Memory B cell (primary cell): Measurements from ENCODE around the gene FAAH.

Experiments used
- ATAC-seq: fragments of 150-1000 bp; cut with Tn5 transposase; 2 replicates; pipeline ENCODE4 v1.10.0; 2021; ENCODE audit warnings: low read depth, mild to moderate bottlenecking, moderate library complexity
- DNase-seq, 2 donors: peaks; one replicate each; pipeline ENCODE4 v3.0.0; 2022; ENCODE audit warnings: low spot score in 2 of 2
- H3K27ac Mint-ChIP-seq: one replicate; pipeline ENCODE4 v1.8.0; 2022; ENCODE audit warnings: mild to moderate bottlenecking, moderate library complexity, mixed read lengths
- H3K27me3 Mint-ChIP-seq: one replicate; pipeline ENCODE4 v1.8.0; 2022; ENCODE audit warnings: mixed read lengths
- H3K36me3 Mint-ChIP-seq: one replicate; pipeline ENCODE4 v1.8.0; 2022; ENCODE audit warnings: mild to moderate bottlenecking, mixed read lengths
- H3K4me1 Mint-ChIP-seq: one replicate; pipeline ENCODE4 v1.8.0; 2022; ENCODE audit warnings: mixed read lengths
- H3K4me3 Mint-ChIP-seq: one replicate; pipeline ENCODE4 v1.8.0; 2022; ENCODE audit warnings: mild to moderate bottlenecking, moderate library complexity, mixed read lengths
- H3K9me3 Mint-ChIP-seq: one replicate; pipeline ENCODE4 v1.8.0; 2022; ENCODE audit warnings: mixed read lengths

FAAH gene

DNA sequence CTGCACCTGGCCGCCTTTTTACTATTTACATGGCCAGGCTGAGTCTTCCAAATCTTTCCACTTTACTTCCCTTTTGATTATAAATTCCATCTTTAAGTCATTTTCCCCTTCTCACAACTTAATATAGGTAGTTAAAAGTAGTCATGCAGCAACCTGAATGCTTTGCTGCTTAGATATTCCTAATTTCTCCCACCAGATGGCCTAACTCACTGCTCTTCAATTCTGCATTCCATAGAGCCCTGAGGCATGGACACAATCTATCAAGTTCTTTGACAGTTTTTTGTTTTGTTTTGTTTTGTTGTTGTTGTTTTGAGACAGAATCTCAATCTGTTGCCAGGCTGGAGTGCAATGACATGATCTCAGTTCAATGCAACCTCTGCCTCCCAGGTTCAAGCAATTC lies 21.7 kb upstream of the FAAH start:
- Mint-ChIP-seq H3K4me3 (no peak overlapping the region), H3K27ac (peak overlapping the region; percentile 15), H3K4me1 (peaks cover 18% of the 10 kb centered on the region), H3K36me3 (peaks cover 14% of the 10 kb centered on the region), H3K9me3 (peaks cover 1% of the 10 kb centered on the region), H3K27me3 (no peaks in the 10 kb centered on the region)
- DNase-seq = no peak
- ATAC-seq = no peak

GRCh38 chr1:46379996-46380395 lies 14.1 kb upstream of the FAAH start:
- DNase-seq (no peak), ATAC-seq (no peak)
- Mint-ChIP-seq H3K27me3 (no peaks in the 10 kb centered on the region), H3K9me3 (peaks cover 6% of the 10 kb centered on the region), H3K36me3 (peaks cover 10% of the 10 kb centered on the region), H3K4me3 (no peak overlapping the region), H3K4me1 (no peaks in the 10 kb centered on the region), H3K27ac (no peak overlapping the region)

DNA sequence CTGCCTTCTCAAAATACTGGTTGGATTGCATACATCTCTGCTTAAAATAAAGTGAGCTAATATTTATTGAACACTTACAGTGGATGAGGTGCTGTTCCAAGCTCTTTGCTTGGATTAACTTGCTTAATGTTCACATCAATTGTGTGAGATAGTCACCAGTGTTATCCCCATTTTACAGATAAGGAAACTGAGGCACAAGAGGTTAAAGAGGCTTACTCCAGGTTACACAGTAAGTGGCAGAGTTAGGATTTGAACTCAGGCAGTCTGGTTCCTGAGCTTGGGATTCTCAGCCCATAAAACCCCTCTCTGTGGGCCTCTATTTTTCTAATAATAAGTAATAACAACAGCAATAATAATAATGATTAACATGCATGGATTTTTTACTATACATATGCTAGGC lies 13.6 kb upstream of the FAAH start:
- H3K36me3 Mint-ChIP-seq = peaks cover 12% of the 10 kb centered on the region
- no peak overlapping the region for H3K27ac Mint-ChIP-seq

GRCh38 chr1:46393510-46393909 lies 607 bp upstream of the FAAH start:
- Mint-ChIP-seq H3K4me1 (peaks cover 3% of the 10 kb centered on the region), H3K27me3 (peaks cover 18% of the 10 kb centered on the region), H3K9me3 (peaks cover 13% of the 10 kb centered on the region), H3K4me3 (peak overlapping the region; percentile 59), H3K36me3 (peaks cover 13% of the 10 kb centered on the region), H3K27ac (no peak overlapping the region)
- DNase-seq (no peak), ATAC-seq (no peak)

More for the DNA sequence above, 13.6 kb upstream of the FAAH start:
- DNase-seq (no peak), ATAC-seq (no peak)
- Mint-ChIP-seq H3K4me1 (no peaks in the 10 kb centered on the region), H3K4me3 (no peak overlapping the region), H3K9me3 (peaks cover 6% of the 10 kb centered on the region), H3K27me3 (no peaks in the 10 kb centered on the region)

- Mint-ChIP-seq H3K4me3 (peak overlapping the region; percentile 61), H3K36me3 (peaks cover 13% of the 10 kb centered on the region), H3K9me3 (peaks cover 13% of the 10 kb centered on the region), H3K27me3 (peaks cover 24% of the 10 kb centered on the region), H3K27ac (no peak overlapping the region), H3K4me1 (peaks cover 3% of the 10 kb centered on the region)
- ATAC-seq (no peak), DNase-seq (no peak)
Observed at GRCh38 chr1:46394872-46395465, 852 bp downstream of the FAAH start.

DNA sequence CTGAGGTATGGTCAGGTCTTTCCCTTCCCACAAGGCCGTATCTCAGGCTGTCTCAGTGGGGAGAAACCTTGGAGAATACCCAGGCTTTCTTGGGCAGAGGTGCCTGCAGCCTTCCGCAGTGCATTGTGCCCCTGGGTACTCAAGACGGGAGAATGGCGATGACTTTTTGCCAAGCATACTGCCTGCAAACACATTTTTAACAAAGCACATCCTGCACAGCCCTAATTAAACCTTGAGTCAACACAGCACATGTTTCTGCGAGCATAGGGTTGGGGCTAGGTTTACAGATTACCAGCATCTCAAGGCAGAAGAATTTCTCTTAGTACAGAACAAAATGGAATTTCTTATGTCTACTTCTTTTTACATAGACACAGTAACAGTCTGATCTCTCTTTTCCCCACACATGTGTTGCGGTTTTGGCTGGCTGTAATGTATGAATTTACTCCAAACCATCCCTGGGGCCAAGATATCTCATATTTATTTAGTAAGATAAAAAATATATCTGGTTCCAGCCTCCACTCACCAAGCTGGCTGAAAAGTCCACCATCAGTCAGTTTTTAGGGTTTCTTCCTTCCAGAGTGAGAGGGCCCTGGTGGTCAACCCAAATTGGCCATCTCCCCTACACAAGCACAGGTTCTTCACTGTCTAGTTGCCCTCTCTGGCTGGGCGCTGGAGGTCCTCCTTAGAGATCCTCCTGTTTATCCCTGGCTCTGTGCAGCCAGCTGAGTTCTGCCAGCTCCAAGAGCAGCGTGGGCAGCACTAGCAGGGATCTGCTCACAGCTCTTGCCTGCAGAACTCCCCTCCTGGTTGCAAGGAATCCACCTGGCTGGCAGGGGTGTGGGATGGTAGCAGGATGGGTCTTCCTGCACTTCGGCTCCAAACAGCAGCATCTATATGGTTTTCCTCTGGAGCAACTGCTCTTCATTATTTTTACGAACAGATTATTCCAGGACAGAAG lies 2.6 kb downstream of the FAAH start:
- Mint-ChIP-seq H3K36me3 (peaks cover 14% of the 10 kb centered on the region), H3K27me3 (peaks cover 24% of the 10 kb centered on the region), H3K27ac (no peak overlapping the region), H3K9me3 (peaks cover 13% of the 10 kb centered on the region), H3K4me3 (no peak overlapping the region), H3K4me1 (peaks cover 9% of the 10 kb centered on the region)
- ATAC-seq = no peak
- DNase-seq = no peak

DNA sequence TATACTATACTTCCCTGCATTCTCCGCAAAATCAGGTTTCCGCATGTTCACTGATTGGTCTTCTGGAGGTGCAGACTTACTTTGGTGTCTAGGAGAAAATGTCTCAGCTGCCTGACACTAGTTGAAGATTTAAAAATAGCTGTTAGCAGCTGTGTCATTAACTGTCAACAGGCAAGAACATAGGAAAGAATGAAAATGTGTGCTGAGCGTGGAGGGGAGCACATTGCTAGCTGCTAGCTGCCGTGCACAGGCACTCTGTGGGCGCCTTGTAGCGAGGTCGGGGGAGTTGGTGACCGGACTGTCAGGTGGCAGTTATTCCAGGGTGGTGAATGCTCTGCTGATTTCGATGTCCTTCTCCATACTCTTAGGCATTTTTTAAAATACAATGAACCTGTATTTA lies 5.2 kb downstream of the FAAH start:
- H3K27me3 Mint-ChIP-seq = peaks cover 17% of the 10 kb centered on the region
- no peak overlapping the region for H3K4me3 Mint-ChIP-seq
- H3K9me3 Mint-ChIP-seq = no peaks in the 10 kb centered on the region
- peaks cover 6% of the 10 kb centered on the region for H3K36me3 Mint-ChIP-seq
- peaks cover 9% of the 10 kb centered on the region for H3K4me1 Mint-ChIP-seq
- no peak overlapping the region for H3K27ac Mint-ChIP-seq
- no peak for DNase-seq
- ATAC-seq = no peak

GRCh38 chr1:46400421-46400820 lies 6.3 kb downstream of the FAAH start:
- H3K9me3 Mint-ChIP-seq = no peaks in the 10 kb centered on the region
- ATAC-seq (no peak), DNase-seq (no peak)
- peaks cover 8% of the 10 kb centered on the region for H3K27me3 Mint-ChIP-seq
- H3K27ac Mint-ChIP-seq = peak overlapping the region; percentile 52
- peaks cover 6% of the 10 kb centered on the region for H3K36me3 Mint-ChIP-seq
- H3K4me3 Mint-ChIP-seq = no peak overlapping the region
- H3K4me1 Mint-ChIP-seq = peaks cover 5% of the 10 kb centered on the region

DNA sequence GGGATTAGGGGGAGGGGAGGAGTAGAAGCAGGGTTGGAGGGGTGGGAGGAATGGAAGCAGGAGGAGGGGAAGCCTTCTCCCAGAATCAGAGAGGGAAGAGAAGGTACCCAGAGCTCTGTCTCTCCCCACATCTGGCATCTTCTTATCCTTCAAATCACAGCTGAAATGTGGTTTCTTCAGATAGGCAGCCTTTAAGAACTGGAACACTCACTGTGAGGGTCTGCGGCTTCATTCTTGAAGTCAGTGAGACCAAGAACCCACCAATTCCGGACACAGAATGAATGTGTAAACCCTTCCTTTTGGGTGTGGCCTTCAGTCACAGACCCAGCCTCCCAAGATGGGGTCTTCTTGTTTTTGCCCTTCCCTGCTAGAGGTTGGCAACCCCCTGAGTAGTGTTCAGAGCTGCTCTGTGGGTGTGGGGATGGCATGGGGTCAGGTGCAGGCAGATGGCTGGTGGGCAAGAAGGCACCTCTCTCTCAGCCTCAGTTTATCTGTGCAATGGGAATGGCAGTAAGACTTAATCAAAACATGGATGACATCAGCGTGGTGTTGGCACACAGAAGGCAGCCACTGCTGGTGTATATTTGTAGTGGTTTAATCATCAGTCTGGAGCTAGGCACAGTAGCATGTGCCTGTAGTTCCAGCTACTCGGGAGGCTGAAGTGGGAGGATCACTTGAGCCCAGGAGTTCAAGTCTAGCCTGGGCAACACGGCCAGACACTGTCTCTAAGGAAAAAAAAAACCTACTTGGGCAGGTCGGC lies 7.2 kb downstream of the FAAH start:
- peaks cover 6% of the 10 kb centered on the region for H3K27me3 Mint-ChIP-seq
- H3K36me3 Mint-ChIP-seq = peaks cover 6% of the 10 kb centered on the region
- H3K4me1 Mint-ChIP-seq = peaks cover 5% of the 10 kb centered on the region
- no peak overlapping the region for H3K27ac Mint-ChIP-seq
- DNase-seq (no peak), ATAC-seq (no peak)
- no peaks in the 10 kb centered on the region for H3K9me3 Mint-ChIP-seq
- no peak overlapping the region for H3K4me3 Mint-ChIP-seq

DNA sequence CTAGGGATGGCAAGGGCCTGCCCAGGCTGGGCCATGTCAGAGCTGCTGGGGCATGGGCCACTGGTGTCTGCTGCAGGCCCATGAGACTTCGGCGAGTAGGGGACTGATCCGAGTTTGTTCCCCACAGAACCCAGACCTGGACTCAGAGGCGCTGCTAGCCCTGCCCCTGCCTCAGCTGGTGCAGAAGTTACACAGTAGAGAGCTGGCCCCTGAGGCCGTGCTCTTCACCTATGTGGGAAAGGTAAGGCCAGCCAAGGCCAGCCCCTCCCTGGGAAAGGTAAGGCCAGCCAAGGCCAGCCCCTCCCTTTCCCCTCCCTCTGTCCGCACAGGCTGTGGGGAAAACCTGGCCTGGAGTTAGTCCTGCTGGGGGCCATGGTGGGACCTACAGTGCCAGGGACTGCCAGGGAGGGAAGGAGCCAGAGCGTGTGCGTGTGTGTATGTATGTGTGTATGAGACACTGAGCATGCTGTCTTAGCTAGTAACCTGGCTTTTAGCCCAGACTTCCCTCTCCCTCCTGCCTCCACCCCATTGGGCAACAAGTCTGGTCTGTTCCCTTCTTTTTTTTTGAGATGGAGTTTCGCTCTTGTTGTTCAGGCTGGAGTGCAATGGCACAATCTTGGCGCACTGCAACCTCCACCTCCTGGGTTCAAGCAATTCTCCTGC lies 8.0 kb downstream of the FAAH start:
- ATAC-seq = no peak
- Mint-ChIP-seq H3K4me1 (peaks cover 5% of the 10 kb centered on the region), H3K9me3 (no peaks in the 10 kb centered on the region), H3K4me3 (no peak overlapping the region), H3K27ac (no peak overlapping the region), H3K36me3 (peaks cover 6% of the 10 kb centered on the region), H3K27me3 (peaks cover 6% of the 10 kb centered on the region)
- DNase-seq = no peak

DNA sequence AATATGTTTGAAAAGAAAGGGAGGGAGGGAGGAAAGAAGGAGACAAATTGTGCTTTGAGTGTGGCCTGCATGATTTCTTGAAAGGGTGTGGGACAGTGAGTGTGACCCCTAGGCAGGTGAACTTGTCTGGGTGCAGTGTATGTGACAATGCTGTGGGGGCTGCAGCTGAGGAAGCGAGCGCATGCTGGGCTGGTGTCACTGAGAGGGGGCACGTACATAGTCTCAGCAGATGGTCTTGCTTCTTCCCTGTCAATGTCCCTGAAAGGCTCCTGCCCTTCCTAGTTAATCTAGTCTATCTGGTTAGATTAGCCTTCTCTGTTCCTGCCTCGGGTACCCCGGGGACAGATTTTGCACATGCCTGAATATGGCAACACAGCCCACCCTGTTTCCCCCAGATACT lies 9.8 kb downstream of the FAAH start:
- H3K27ac Mint-ChIP-seq = no peak overlapping the region
- DNase-seq = no peak
- no peak overlapping the region for H3K4me3 Mint-ChIP-seq
- ATAC-seq = no peak
- peaks cover 6% of the 10 kb centered on the region for H3K27me3 Mint-ChIP-seq
- H3K36me3 Mint-ChIP-seq = peaks cover 6% of the 10 kb centered on the region
- no peaks in the 10 kb centered on the region for H3K9me3 Mint-ChIP-seq
- H3K4me1 Mint-ChIP-seq = peaks cover 5% of the 10 kb centered on the region

- peaks cover 5% of the 10 kb centered on the region for H3K4me1 Mint-ChIP-seq
- peaks cover 6% of the 10 kb centered on the region for H3K36me3 Mint-ChIP-seq
- no peak for ATAC-seq
- no peaks in the 10 kb centered on the region for H3K9me3 Mint-ChIP-seq
- H3K27ac Mint-ChIP-seq = no peak overlapping the region
- H3K27me3 Mint-ChIP-seq = peaks cover 2% of the 10 kb centered on the region
- no peak overlapping the region for H3K4me3 Mint-ChIP-seq
- no peak for DNase-seq
Observed at GRCh38 chr1:46404482-46405196, 10.5 kb downstream of the FAAH start.

- Mint-ChIP-seq H3K9me3 (no peaks in the 10 kb centered on the region), H3K4me3 (no peak overlapping the region)
- ATAC-seq = no peak
Observed at GRCh38 chr1:46405197-46405555, 11.1 kb downstream of the FAAH start.

More at GRCh38 chr1:46405197-46405555, 11.1 kb downstream of the FAAH start:
- no peak overlapping the region for H3K27ac Mint-ChIP-seq
- DNase-seq = no peak
- H3K36me3 Mint-ChIP-seq = peaks cover 6% of the 10 kb centered on the region
- H3K27me3 Mint-ChIP-seq = peaks cover 2% of the 10 kb centered on the region
- H3K4me1 Mint-ChIP-seq = peaks cover 4% of the 10 kb centered on the region
